SK-N-SH treated with all-trans-retinoic acid at 6 μM for 48 hours (cell line): Measurements from ENCODE around the gene CACHD1.

Source experiments
- BACH2 ChIP-seq: fragments of 250-450 bp; sonication (Bioruptor Pico); IDR thresholded peaks from 2 replicates; pipeline ENCODE4 v1.9.0; 2021; ENCODE audit warnings: mild to moderate bottlenecking, borderline replicate concordance
- CSDC2 ChIP-seq: fragments of 250-450 bp; sonication (Bioruptor Pico); IDR thresholded peaks from 2 replicates; pipeline ENCODE4 v1.5.0; 2020; ENCODE audit warnings: mild to moderate bottlenecking, moderate library complexity
- ISL1 ChIP-seq: fragments of 250-450 bp; sonication (Bioruptor Pico); IDR thresholded peaks from 2 replicates; pipeline ENCODE4 v2.1.2; 2022; ENCODE audit warnings: mild to moderate bottlenecking, moderate library complexity
- RARB ChIP-seq: fragments of 250-450 bp; sonication (Bioruptor Pico); IDR thresholded peaks from 2 replicates; pipeline ENCODE4 v1.8.0; 2021; ENCODE audit warnings: mild to moderate bottlenecking, moderate library complexity
- ZNF8 ChIP-seq: fragments of 450-650 bp; formaldehyde crosslinking; IDR thresholded peaks from 2 replicates; pipeline ENCODE4 v1.5.0; 2020; ENCODE audit warnings: mild to moderate bottlenecking, moderate library complexity
- TF ChIP-seq, protein P1 (sequence below): fragments of 250-450 bp; sonication (Bioruptor Pico); IDR thresholded peaks from 2 replicates; pipeline ENCODE4 v1.8.0; 2020; ENCODE audit warnings: mild to moderate bottlenecking, moderate library complexity, borderline replicate concordance

GRCh38 chr1:64563958-64564565 is 94.1 kb downstream of the CACHD1 start:
- no peak for TF ChIP-seq RARB (CRISPR knock-in tag)
- TF ChIP-seq ISL1, result no peak
- no peak for TF ChIP-seq ZNF8 (CRISPR knock-in tag)
- no peak for TF ChIP-seq BACH2 (CRISPR knock-in tag)
- TF ChIP-seq, protein P1, sequence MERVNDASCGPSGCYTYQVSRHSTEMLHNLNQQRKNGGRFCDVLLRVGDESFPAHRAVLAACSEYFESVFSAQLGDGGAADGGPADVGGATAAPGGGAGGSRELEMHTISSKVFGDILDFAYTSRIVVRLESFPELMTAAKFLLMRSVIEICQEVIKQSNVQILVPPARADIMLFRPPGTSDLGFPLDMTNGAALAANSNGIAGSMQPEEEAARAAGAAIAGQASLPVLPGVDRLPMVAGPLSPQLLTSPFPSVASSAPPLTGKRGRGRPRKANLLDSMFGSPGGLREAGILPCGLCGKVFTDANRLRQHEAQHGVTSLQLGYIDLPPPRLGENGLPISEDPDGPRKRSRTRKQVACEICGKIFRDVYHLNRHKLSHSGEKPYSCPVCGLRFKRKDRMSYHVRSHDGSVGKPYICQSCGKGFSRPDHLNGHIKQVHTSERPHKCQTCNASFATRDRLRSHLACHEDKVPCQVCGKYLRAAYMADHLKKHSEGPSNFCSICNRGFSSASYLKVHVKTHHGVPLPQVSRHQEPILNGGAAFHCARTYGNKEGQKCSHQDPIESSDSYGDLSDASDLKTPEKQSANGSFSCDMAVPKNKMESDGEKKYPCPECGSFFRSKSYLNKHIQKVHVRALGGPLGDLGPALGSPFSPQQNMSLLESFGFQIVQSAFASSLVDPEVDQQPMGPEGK (CRISPR knock-in tag), result no peak
- no peak for TF ChIP-seq CSDC2 (CRISPR knock-in tag)
